HL-60 (cell line): ENCODE data around the gene PHETA1.

ENCODE experiments used
- TF ChIP-seq, protein P1 (sequence below): IDR thresholded peaks from 2 replicates; pipeline ENCODE4 v1.6.1; 2012; ENCODE audit warnings: low read depth; ENCODE audit not compliant: insufficient replicate concordance
- TF ChIP-seq, protein P2 (sequence below): IDR thresholded peaks from one replicate; pipeline ENCODE4 v1.5.1; 2011; ENCODE audit warnings: low read length, control low read depth, inconsistent platforms; ENCODE audit not compliant: insufficient read depth

DNA sequence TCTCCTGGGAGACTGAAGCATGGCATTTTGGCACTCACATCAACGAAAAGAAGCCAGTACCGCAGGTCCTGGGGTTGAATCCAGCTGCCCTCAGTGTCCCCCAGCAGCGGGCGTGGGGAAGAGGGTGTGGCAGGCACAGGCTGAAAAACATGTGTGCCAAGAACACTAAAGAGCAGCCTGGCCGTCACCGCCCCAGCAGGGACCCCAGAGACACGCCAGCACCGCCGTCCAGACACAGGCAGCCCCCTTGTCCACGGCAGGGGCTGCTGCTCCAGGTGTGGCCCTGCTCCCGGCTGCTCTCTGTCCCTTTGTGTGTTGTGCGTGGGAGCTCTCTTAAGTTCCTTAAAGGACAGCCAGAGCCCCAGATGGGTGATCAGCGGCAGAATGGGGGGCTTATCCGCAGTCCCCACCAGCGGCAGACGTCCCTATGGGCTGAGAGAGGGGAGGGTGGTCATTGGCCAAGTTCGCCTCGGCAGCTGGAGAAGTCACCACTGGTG, 556 bp downstream of the PHETA1 start:
- TF ChIP-seq, protein P1, sequence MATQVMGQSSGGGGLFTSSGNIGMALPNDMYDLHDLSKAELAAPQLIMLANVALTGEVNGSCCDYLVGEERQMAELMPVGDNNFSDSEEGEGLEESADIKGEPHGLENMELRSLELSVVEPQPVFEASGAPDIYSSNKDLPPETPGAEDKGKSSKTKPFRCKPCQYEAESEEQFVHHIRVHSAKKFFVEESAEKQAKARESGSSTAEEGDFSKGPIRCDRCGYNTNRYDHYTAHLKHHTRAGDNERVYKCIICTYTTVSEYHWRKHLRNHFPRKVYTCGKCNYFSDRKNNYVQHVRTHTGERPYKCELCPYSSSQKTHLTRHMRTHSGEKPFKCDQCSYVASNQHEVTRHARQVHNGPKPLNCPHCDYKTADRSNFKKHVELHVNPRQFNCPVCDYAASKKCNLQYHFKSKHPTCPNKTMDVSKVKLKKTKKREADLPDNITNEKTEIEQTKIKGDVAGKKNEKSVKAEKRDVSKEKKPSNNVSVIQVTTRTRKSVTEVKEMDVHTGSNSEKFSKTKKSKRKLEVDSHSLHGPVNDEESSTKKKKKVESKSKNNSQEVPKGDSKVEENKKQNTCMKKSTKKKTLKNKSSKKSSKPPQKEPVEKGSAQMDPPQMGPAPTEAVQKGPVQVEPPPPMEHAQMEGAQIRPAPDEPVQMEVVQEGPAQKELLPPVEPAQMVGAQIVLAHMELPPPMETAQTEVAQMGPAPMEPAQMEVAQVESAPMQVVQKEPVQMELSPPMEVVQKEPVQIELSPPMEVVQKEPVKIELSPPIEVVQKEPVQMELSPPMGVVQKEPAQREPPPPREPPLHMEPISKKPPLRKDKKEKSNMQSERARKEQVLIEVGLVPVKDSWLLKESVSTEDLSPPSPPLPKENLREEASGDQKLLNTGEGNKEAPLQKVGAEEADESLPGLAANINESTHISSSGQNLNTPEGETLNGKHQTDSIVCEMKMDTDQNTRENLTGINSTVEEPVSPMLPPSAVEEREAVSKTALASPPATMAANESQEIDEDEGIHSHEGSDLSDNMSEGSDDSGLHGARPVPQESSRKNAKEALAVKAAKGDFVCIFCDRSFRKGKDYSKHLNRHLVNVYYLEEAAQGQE = no peak
- TF ChIP-seq, protein P2, sequence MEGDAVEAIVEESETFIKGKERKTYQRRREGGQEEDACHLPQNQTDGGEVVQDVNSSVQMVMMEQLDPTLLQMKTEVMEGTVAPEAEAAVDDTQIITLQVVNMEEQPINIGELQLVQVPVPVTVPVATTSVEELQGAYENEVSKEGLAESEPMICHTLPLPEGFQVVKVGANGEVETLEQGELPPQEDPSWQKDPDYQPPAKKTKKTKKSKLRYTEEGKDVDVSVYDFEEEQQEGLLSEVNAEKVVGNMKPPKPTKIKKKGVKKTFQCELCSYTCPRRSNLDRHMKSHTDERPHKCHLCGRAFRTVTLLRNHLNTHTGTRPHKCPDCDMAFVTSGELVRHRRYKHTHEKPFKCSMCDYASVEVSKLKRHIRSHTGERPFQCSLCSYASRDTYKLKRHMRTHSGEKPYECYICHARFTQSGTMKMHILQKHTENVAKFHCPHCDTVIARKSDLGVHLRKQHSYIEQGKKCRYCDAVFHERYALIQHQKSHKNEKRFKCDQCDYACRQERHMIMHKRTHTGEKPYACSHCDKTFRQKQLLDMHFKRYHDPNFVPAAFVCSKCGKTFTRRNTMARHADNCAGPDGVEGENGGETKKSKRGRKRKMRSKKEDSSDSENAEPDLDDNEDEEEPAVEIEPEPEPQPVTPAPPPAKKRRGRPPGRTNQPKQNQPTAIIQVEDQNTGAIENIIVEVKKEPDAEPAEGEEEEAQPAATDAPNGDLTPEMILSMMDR = no peak
